OCI-LY3 (cell line): ENCODE measurements around the gene ACACB.

ENCODE experiments used
- H2AFZ ChIP-seq: fragments of 200-600, 300-600 bp; shearing (Covaris generic); 2 replicates; pipeline ENCODE4 v1.6.0; 2014; ENCODE audit warnings: antibody characterized with exemption, low read depth, low read length
- H3K27ac ChIP-seq: fragments of 200-600, 300-600 bp; sonication (generic); 2 replicates; pipeline ENCODE4 v1.5.1; 2014; ENCODE audit warnings: mild to moderate bottlenecking, low read length, moderate library complexity, mixed read lengths
- H3K27me3 ChIP-seq: fragments of 200-600, 300-600 bp; sonication (generic); 2 replicates; pipeline ENCODE4 v1.6.1; 2014; ENCODE audit warnings: low read depth, low read length, mixed read lengths
- H3K36me3 ChIP-seq: fragments of 200-600, 300-600 bp; sonication (generic); replicated peaks from 2 replicates; pipeline ENCODE3; 2014; ENCODE audit warnings: low read depth, low read length, mixed read lengths
- H3K4me1 ChIP-seq: fragments of 300-600, 200-600 bp; sonication (generic); 2 replicates; pipeline ENCODE4 v1.6.1; 2014; ENCODE audit warnings: low read length, mixed read lengths
- H3K4me2 ChIP-seq: fragments of 200-600, 300-600 bp; sonication (generic); 2 replicates; pipeline ENCODE4 v1.6.1; 2014; ENCODE audit warnings: low read length, mixed read lengths
- H3K4me3 ChIP-seq: fragments of 300-600, 200-600 bp; sonication (generic); 2 replicates; pipeline ENCODE4 v1.5.1; 2014; ENCODE audit warnings: antibody characterized with exemption, mild to moderate bottlenecking, low read length, moderate library complexity
- H3K79me2 ChIP-seq: fragments of 300-600, 200-600 bp; shearing (Covaris generic); 2 replicates; pipeline ENCODE4 v1.6.1; 2014; ENCODE audit warnings: mild to moderate bottlenecking, low read length, mixed read lengths
- H3K9ac ChIP-seq: fragments of 300-600, 200-600 bp; shearing (Covaris generic); 2 replicates; pipeline ENCODE4 v1.6.0; 2014; ENCODE audit warnings: mild to moderate bottlenecking, low read length, moderate library complexity
- H3K9me3 ChIP-seq: fragments of 200-600, 300-600 bp; shearing (Covaris generic); 2 replicates; pipeline ENCODE4 v1.6.1; 2014; ENCODE audit warnings: low read length, mixed read lengths; ENCODE audit not compliant: insufficient read depth
- H4K20me1 ChIP-seq: fragments of 200-600, 300-600 bp; sonication (generic); 2 replicates; pipeline ENCODE4 v1.6.1; 2016; ENCODE audit warnings: low read length, mixed read lengths; ENCODE audit not compliant: insufficient read depth
- EZH2phosphoT487 ChIP-seq: fragments of 200-600 bp; shearing (Covaris generic); IDR thresholded peaks from 2 replicates; pipeline ENCODE4 v1.6.1; 2018; ENCODE audit warnings: antibody characterized with exemption, mixed run types, low read depth
- TF ChIP-seq, protein P1 (sequence below): fragments of 200-600, 300-600 bp; sonication (generic); IDR thresholded peaks from 2 replicates; pipeline ENCODE4 v1.5.1; 2014; ENCODE audit warnings: antibody characterized with exemption, low read length, low read depth

The ACACB gene

DNA sequence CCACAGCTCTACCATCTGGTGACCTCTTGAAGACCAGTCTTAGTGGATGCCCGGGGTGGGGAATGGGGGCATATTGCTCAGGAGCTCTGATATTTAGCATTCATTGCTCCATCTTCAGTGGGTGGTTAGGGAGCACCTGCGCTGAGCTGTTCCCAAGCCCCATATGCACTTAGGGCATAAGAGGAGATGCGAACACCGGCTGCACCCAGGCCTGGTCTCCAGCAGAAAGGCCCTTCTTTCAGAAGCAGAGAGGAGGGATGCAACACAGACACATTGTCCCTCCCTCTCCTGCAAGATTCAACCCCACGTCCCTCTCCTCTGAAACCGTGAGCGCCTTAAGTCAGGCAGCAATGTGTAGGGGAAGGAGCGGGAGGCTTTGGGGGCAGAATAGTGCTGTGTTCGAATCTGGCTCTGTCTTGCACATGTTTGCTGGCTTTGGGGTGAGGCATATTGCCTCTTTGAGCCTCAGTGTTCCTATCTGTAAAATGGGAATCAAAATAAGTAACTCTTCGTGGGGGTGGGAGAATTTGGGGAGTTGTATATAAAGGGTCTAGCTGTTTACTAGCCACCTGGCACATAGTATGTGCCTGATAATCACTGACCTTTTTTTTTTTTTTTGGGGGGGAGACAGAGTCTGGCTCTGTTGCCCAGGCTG is 105.0 kb downstream of the ACACB start:
- no peaks in the 10 kb centered on the region for H3K79me2 ChIP-seq
- TF ChIP-seq, protein P1, sequence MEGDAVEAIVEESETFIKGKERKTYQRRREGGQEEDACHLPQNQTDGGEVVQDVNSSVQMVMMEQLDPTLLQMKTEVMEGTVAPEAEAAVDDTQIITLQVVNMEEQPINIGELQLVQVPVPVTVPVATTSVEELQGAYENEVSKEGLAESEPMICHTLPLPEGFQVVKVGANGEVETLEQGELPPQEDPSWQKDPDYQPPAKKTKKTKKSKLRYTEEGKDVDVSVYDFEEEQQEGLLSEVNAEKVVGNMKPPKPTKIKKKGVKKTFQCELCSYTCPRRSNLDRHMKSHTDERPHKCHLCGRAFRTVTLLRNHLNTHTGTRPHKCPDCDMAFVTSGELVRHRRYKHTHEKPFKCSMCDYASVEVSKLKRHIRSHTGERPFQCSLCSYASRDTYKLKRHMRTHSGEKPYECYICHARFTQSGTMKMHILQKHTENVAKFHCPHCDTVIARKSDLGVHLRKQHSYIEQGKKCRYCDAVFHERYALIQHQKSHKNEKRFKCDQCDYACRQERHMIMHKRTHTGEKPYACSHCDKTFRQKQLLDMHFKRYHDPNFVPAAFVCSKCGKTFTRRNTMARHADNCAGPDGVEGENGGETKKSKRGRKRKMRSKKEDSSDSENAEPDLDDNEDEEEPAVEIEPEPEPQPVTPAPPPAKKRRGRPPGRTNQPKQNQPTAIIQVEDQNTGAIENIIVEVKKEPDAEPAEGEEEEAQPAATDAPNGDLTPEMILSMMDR, result no peak
- no peak for TF ChIP-seq EZH2phosphoT487
- H4K20me1 ChIP-seq, result no peaks in the 10 kb centered on the region
- no peaks in the 10 kb centered on the region for H3K4me1 ChIP-seq
- no peaks in the 10 kb centered on the region for H3K9me3 ChIP-seq
- no peaks in the 10 kb centered on the region for H3K36me3 ChIP-seq
- no peak overlapping the region for H3K4me2 ChIP-seq
- no peak overlapping the region for H3K4me3 ChIP-seq
- H3K27me3 ChIP-seq, result no peaks in the 10 kb centered on the region
- H2AFZ ChIP-seq, result no peak overlapping the region
- H3K27ac ChIP-seq, result no peak overlapping the region
- no peak overlapping the region for H3K9ac ChIP-seq

DNA sequence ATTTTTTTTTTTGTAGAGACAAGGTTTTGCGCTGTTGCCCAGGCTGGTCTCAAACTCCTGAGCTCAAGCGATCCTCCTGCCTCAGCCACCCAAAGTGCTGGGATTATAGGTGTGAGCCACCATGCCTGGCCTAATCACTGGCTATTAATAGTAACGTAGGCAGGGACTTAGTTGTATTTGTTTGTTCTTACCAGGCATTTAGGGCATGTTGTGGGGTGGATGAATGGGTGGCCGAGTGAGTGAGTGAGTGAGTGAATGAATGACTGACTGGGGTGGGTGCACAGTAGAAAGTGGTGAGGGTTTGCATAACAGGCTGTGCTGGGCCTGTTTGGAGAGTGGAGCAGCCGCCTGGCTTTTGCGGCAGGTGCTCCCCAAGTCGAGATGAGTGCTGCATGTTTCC is 105.7 kb downstream of the ACACB start:
- Histone ChIP-seq H3K36me3 (no peaks in the 10 kb centered on the region), H3K27ac (no peak overlapping the region)

DNA sequence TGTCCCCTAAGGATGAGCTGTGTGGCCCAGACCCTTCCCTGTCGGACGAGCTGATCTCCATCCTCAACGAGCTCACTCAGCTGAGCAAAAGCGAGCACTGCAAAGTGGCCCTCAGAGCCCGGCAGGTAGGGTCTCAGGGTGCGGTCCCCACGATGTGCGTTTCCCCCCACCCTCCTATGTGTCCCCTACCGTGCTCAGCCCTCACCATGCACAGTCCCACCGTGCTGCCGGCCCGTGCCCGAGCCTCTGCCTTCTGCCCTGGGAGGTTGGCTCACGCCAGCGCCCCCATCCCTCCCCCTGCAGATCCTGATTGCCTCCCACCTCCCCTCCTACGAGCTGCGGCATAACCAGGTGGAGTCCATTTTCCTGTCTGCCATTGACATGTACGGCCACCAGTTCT is 106.1 kb downstream of the ACACB start:
- Histone ChIP-seq H3K27me3 (no peaks in the 10 kb centered on the region), H2AFZ (no peak overlapping the region), H3K4me3 (no peak overlapping the region), H3K4me2 (no peak overlapping the region), H3K79me2 (no peaks in the 10 kb centered on the region), H4K20me1 (no peaks in the 10 kb centered on the region), H3K9me3 (no peaks in the 10 kb centered on the region), H3K9ac (no peak overlapping the region), H3K4me1 (no peaks in the 10 kb centered on the region), H3K27ac (no peak overlapping the region), H3K36me3 (no peaks in the 10 kb centered on the region)
- TF ChIP-seq, protein P1, result no peak
- no peak for TF ChIP-seq EZH2phosphoT487

More for the DNA sequence above, 105.7 kb downstream of the ACACB start:
- Histone ChIP-seq H4K20me1 (no peaks in the 10 kb centered on the region), H3K27me3 (no peaks in the 10 kb centered on the region), H3K79me2 (no peaks in the 10 kb centered on the region), H3K9ac (no peak overlapping the region), H3K4me1 (no peaks in the 10 kb centered on the region), H2AFZ (no peak overlapping the region), H3K4me2 (no peak overlapping the region), H3K9me3 (no peaks in the 10 kb centered on the region), H3K4me3 (no peak overlapping the region)
- TF ChIP-seq EZH2phosphoT487, result no peak
- TF ChIP-seq, protein P1, result no peak

DNA sequence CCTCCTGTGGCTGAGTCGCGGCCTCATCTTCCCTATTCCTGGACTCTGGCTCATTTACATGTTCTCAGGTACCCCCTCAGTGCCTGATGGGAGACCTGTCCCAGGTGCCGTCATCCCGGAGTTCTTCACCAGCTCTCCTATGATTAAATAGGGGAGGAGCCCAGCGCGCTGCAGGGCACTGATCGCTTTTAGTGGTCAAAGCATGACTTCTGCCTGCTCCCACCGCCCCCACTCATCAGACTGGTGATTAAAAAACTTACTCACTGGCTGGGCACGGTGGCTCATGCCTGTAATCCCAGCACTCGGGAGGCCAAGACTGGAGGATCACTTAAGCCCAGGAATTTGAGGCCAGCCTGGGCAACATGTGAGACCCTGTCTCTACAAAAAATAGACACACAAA is 106.8 kb downstream of the ACACB start:
- Histone ChIP-seq H3K27me3 (no peaks in the 10 kb centered on the region), H3K79me2 (no peaks in the 10 kb centered on the region), H3K9ac (no peak overlapping the region), H3K9me3 (no peaks in the 10 kb centered on the region), H3K27ac (no peak overlapping the region), H3K4me3 (no peak overlapping the region), H2AFZ (no peak overlapping the region), H3K36me3 (no peaks in the 10 kb centered on the region), H3K4me2 (no peak overlapping the region), H3K4me1 (no peaks in the 10 kb centered on the region), H4K20me1 (no peaks in the 10 kb centered on the region)
- TF ChIP-seq EZH2phosphoT487, result no peak
- TF ChIP-seq, protein P1, result no peak
